Measurements from ENCODE around the gene TRABD2A.

DNA sequence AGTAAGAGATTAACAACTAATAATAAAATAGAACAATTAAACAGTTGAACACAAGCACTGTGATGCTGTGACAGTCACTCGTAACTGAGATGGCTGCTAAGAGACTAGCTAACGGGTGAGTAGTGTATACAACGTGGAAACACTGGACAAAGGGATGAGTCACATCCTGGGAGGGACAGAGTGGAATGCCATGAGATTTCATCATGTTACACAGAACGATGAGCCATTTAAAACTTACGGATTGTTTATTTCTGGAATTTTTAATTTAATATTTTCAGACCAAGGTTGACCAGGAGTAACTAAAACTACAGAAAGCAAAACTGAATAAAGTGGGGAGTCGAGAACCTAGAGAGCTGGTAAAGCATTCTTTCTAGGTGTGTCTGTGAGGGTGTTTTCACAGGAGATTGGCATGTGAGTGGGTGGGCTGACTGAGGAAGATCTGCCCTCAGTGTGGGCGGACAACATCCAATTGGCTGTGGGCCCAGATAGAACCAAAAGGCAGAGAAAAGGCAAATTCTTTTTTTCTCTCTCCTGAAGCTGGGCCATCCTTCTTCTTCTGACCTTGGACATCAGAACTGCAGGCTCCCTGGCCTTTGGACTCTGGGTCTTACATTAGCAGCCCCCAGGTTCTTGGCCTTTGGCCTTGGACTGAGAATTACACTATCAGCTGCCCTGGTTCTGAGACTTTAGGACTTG lies 39.1 kb upstream of the TRABD2A start:
- TF ChIP-seq POLR2AphosphoS5 (IDR thresholded peaks at IDR 0.05; ENCODE audit: borderline replicate concordance, low read depth, low read length) (no peak), EZH2 (IDR thresholded peaks at IDR 0.05) (no peak), FOXP2 (optimal IDR thresholded peaks at IDR 0.05; ENCODE audit: control extremely low read depth, extremely low read length, insufficient read depth) (no peak)
